Liver (tissue), 3 donors: ENCODE measurements around the gene SMIM5.

Experiments
- RAD21 ChIP-seq, 2 donors: IDR thresholded peaks; 2 replicates each; pipeline ENCODE4 v1.6.1; 2016; ENCODE audit warnings: antibody characterized with exemption in 2 of 2, mild to moderate bottlenecking in 2 of 2
- TAF1 ChIP-seq: conservative IDR thresholded peaks from 2 replicates; pipeline ENCODE4 v1.6.1; 2016; ENCODE audit warnings: antibody characterized with exemption, mild to moderate bottlenecking
- TF ChIP-seq, protein P1 (sequence below): IDR thresholded peaks from 2 replicates; pipeline ENCODE4 v1.6.1; 2016; ENCODE audit warnings: antibody characterized with exemption
- TF ChIP-seq, protein P2 (sequence below): fragments of 150-350 bp; IDR thresholded peaks from 2 replicates; pipeline ENCODE4 v1.5.1; 2017; ENCODE audit warnings: improper control_type of control experiment, low read depth, low read length; ENCODE audit not compliant: missing input control
- TF ChIP-seq, protein P3 (sequence below): IDR thresholded peaks from 2 replicates; pipeline ENCODE4 v1.6.1; 2016; ENCODE audit warnings: antibody characterized with exemption
- donor health status: healthy.
- donor health status: healthy.

DNA sequence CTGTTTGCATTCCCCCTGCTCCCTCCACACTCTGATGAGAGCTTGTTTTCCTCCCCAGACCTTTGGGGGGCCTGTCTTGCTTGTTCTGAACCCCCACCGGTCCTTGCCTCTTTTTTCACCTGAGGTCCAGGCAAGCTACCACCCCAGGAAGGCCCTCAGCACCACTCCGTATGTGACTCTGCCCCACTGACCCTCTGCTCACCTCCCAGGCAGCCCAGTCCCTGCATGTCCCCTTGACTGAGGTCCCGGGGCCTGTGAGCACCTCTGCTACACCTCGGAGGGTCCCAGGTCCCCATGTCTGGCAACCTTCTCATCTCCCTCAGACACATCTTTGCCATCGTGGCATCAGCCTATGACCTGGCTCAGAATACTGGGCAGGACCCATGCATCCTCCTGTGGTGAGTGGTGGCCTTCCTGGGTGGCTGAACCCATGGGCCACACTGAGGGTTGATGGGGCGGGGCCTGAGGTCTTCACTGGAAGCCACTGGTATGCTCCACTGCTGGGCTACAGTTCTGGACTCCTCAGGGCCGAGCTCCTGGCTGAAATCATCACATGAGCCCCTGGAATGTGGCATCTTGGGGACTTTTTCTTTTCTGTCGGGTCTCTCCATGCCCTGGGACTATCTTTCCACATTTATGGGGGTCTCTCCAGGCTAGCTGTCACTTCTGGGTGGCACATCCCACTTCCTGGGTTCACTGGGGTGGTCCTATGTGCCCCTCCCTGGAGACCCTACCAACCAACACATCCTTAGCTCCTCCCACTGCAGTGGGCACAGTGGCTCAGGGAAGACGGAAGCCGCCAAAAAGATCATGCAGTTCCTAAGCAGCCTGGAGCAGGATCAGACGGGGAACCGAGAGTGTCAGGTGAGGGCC is 42.1 kb upstream of the SMIM5 start:
- TF ChIP-seq, protein P1, sequence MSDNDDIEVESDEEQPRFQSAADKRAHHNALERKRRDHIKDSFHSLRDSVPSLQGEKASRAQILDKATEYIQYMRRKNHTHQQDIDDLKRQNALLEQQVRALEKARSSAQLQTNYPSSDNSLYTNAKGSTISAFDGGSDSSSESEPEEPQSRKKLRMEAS = no peak
- TF ChIP-seq, protein P2, sequence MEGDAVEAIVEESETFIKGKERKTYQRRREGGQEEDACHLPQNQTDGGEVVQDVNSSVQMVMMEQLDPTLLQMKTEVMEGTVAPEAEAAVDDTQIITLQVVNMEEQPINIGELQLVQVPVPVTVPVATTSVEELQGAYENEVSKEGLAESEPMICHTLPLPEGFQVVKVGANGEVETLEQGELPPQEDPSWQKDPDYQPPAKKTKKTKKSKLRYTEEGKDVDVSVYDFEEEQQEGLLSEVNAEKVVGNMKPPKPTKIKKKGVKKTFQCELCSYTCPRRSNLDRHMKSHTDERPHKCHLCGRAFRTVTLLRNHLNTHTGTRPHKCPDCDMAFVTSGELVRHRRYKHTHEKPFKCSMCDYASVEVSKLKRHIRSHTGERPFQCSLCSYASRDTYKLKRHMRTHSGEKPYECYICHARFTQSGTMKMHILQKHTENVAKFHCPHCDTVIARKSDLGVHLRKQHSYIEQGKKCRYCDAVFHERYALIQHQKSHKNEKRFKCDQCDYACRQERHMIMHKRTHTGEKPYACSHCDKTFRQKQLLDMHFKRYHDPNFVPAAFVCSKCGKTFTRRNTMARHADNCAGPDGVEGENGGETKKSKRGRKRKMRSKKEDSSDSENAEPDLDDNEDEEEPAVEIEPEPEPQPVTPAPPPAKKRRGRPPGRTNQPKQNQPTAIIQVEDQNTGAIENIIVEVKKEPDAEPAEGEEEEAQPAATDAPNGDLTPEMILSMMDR = no peak
- no peak for TF ChIP-seq TAF1
- no peak for TF ChIP-seq RAD21 (IDR thresholded peaks at IDR 0.05)
- TF ChIP-seq, protein P3, sequence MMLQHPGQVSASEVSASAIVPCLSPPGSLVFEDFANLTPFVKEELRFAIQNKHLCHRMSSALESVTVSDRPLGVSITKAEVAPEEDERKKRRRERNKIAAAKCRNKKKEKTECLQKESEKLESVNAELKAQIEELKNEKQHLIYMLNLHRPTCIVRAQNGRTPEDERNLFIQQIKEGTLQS = no peak
